ENCODE data around the gene DYRK3. TPM values are rescaled to one million over a fixed set of nuclear protein-coding genes. Genes with fewer than 3 reads are reported as not detected.

Gene DYRK3
- total and polyA plus RNA-seq, 2 of the 13 experiments (the other 11 are each of a cell fraction or from before 2014, with no cell fraction given), result 0.48 to 2.8 TPM

- TF ChIP-seq PRDM15 (CRISPR knock-in tag; IDR thresholded peaks at IDR 0.05) (no peak), KDM1A (CRISPR knock-in tag; IDR thresholded peaks at IDR 0.05) (no peak), ZNF740 (CRISPR knock-in tag; IDR thresholded peaks at IDR 0.05) (no peak), GATA4 (IDR thresholded peaks at IDR 0.05; ENCODE audit: borderline replicate concordance, low read depth) (0 out of 2 replicates have a peak, but pooled peaks have one; percentile 32), ZNF350 (CRISPR knock-in tag; IDR thresholded peaks at IDR 0.05; ENCODE audit: borderline replicate concordance, low read depth) (peak; percentile 82; the same call in 1 of the 2 replicates), NAIF1 (CRISPR knock-in tag; IDR thresholded peaks at IDR 0.05; ENCODE audit: borderline replicate concordance) (peak; percentile 74; the same call in 1 of the 2 replicates), NRL (CRISPR knock-in tag; IDR thresholded peaks at IDR 0.05; ENCODE audit: borderline replicate concordance) (peak; percentile 40; the same call in 1 of the 2 replicates), MIER3 (CRISPR knock-in tag; IDR thresholded peaks at IDR 0.05; ENCODE audit: borderline replicate concordance) (no peak), GZF1 (CRISPR knock-in tag; IDR thresholded peaks at IDR 0.05) (0 out of 2 replicates have a peak, but pooled peaks have one; percentile 28), PBX3 (CRISPR knock-in tag; IDR thresholded peaks at IDR 0.05; ENCODE audit: borderline replicate concordance) (no peak)
- TF ChIP-seq, protein P1, sequence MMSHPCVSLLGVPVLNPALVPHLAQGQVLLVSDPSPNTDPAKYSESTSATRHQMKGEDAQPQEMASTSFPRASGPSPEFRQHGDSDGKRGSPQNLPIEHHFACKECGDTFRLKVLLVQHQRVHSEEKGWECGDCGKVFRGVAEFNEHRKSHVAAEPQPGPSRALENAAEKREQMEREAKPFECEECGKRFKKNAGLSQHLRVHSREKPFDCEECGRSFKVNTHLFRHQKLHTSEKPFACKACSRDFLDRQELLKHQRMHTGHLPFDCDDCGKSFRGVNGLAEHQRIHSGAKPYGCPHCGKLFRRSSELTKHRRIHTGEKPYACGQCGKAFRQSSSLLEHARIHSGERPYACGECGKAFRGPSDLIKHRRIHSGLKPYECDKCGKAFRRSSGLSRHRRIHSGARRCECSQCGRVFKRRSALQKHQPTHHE (CRISPR knock-in tag; IDR thresholded peaks at IDR 0.05; ENCODE audit: borderline replicate concordance), result no peak
- TF ChIP-seq, protein P2, sequence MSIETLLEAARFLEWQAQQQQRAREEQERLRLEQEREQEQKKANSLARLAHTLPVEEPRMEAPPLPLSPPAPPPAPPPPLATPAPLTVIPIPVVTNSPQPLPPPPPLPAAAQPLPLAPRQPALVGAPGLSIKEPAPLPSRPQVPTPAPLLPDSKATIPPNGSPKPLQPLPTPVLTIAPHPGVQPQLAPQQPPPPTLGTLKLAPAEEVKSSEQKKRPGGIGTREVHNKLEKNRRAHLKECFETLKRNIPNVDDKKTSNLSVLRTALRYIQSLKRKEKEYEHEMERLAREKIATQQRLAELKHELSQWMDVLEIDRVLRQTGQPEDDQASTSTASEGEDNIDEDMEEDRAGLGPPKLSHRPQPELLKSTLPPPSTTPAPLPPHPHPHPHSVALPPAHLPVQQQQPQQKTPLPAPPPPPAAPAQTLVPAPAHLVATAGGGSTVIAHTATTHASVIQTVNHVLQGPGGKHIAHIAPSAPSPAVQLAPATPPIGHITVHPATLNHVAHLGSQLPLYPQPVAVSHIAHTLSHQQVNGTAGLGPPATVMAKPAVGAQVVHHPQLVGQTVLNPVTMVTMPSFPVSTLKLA (IDR thresholded peaks at IDR 0.05), result peak; percentile 63
- TF ChIP-seq, protein P3, sequence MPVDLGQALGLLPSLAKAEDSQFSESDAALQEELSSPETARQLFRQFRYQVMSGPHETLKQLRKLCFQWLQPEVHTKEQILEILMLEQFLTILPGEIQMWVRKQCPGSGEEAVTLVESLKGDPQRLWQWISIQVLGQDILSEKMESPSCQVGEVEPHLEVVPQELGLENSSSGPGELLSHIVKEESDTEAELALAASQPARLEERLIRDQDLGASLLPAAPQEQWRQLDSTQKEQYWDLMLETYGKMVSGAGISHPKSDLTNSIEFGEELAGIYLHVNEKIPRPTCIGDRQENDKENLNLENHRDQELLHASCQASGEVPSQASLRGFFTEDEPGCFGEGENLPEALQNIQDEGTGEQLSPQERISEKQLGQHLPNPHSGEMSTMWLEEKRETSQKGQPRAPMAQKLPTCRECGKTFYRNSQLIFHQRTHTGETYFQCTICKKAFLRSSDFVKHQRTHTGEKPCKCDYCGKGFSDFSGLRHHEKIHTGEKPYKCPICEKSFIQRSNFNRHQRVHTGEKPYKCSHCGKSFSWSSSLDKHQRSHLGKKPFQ (CRISPR knock-in tag; IDR thresholded peaks at IDR 0.05; ENCODE audit: insufficient replicate concordance), result no peak
Measured at GRCh38 chr1:206635080-206635977, at the start of gene DYRK3 (continued).
